Fibroblast of mammary gland (primary cell): Measurements from ENCODE around the gene RPL37.
A peak's percentile ranks its signal among the peaks of the same experiment; 100 is the strongest.

Experiments
- DNase-seq: peaks from one replicate; pipeline ENCODE4 v3.0.0-alpha.2; 2010; ENCODE audit warnings: low read depth
- H3K4me3 ChIP-seq: 2 replicates; pipeline ENCODE4 v1.5.1; 2011; ENCODE audit warnings: low read depth, mild to moderate bottlenecking, low read length, moderate library complexity; ENCODE audit not compliant: control insufficient read depth
- TF ChIP-seq, protein P1 (sequence below): conservative IDR thresholded peaks from 2 replicates; pipeline ENCODE4 v1.5.1; 2011; ENCODE audit warnings: low read depth, low read length, inconsistent platforms; ENCODE audit not compliant: control insufficient read depth, insufficient read depth

The RPL37 gene

DNA sequence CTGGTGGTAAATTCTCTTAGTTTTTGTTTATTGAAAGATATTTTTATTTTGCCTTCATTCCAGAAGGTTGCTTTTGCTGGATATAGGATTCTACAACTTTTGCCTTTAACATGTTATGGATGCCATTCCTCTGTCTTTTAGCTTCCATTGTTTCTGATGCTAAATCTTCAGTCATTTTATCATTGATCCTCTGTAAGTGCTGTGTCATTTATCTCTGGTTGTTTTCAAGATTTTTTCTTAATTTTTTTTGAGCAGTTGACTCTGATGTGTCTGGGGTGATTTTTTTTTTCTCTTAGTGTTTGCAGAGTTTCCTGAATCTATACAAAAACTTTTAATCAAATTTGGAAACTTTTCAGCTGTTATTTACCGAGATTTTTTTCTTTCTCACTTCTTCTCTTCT is 12.5 kb upstream of the RPL37 start:
- TF ChIP-seq, protein P1, sequence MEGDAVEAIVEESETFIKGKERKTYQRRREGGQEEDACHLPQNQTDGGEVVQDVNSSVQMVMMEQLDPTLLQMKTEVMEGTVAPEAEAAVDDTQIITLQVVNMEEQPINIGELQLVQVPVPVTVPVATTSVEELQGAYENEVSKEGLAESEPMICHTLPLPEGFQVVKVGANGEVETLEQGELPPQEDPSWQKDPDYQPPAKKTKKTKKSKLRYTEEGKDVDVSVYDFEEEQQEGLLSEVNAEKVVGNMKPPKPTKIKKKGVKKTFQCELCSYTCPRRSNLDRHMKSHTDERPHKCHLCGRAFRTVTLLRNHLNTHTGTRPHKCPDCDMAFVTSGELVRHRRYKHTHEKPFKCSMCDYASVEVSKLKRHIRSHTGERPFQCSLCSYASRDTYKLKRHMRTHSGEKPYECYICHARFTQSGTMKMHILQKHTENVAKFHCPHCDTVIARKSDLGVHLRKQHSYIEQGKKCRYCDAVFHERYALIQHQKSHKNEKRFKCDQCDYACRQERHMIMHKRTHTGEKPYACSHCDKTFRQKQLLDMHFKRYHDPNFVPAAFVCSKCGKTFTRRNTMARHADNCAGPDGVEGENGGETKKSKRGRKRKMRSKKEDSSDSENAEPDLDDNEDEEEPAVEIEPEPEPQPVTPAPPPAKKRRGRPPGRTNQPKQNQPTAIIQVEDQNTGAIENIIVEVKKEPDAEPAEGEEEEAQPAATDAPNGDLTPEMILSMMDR: no peak
- H3K4me3 ChIP-seq: no peak overlapping the region
- no peak for DNase-seq

GRCh38 chr5:40846371-40846770 is 11.3 kb upstream of the RPL37 start:
- TF ChIP-seq, protein P1: no peak
- no peak overlapping the region for H3K4me3 ChIP-seq
- no peak for DNase-seq

DNA sequence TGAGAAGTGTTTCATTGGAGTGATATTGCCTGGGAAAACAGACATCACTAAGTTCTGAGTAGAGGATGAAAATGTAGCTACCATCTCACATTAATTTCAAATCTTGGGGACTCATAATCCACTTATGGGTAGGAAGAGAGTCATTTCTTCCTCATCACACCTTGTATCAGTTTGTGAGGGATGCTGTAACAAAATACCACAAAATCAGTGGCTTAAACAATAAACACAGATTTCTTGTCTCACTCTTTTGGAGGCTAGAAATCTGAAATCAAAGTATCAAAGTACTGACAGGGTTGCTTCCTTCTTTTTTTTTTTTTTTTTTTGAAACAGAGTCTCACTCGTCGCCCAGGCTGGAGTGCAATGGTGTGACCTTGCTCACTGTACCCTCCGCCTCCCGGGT is 9.5 kb upstream of the RPL37 start:
- no peak overlapping the region for H3K4me3 ChIP-seq
- no peak for DNase-seq
- TF ChIP-seq, protein P1: no peak

GRCh38 chr5:40842351-40842750 is 7.3 kb upstream of the RPL37 start:
- peak; percentile 87 for DNase-seq
- peak overlapping the region; percentile 66 for H3K4me3 ChIP-seq
- TF ChIP-seq, protein P1: no peak

DNA sequence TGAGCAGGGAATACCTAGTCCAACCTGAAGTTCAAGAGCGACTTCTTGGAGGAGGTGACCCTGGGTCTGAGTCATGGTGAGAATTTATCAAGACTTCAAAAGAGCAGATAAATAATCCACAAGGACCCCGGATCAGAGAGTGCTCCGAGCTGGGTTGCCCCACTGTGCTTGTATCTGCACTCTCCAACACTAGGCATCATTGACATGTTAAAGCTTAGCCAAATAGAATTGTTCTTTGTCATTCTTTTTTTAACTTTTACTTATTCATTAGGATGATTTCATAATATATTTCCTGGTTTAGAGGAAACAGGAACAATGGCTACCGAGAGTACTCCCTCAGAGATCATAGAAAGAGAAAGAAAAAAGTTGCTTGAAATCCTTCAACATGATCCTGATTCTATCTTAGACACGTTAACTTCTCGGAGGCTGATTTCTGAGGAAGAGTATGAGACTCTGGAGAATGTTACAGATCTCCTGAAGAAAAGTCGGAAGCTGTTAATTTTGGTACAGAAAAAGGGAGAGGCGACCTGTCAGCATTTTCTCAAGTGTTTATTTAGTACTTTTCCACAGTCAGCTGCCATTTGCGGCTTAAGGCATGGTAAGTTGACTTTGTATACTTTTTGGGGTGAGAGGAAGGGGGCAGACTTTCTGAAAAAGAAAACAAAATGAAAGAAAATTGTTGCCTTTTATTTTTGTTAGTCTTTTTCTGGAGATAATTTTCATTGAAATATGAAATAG is 6.2 kb upstream of the RPL37 start, which contains the start of gene CARD6:
Gene CARD6 (plus strand): TSS at position 300 of the 738 bp plus-strand sequence. CDS start 16 bp downstream, at position 316.
- TF ChIP-seq, protein P1: peak; percentile 15
- peak within 1 kb of the TSS; percentile 66 for H3K4me3 ChIP-seq
- peak; percentile 60 for DNase-seq

DNA sequence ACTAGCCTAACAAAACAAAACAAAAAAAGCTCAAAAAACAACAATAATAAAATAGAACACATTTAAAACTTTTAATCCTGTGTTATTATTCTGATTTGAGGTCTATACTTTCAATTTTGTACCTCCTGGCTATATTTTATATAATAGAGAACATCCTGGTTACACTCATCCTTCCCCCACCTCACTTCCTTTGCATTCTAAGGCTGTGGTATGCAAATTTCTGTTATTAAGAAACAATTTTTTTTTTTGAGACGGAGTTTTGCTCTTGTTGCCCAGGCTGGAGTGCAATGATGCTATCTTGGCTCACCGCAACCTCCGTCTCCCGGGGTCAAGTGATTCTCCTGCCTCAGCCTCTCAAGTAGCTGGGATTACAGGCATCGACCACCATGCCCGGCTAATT is 3.1 kb upstream of the RPL37 start:
- no peak for DNase-seq
- no peak overlapping the region for H3K4me3 ChIP-seq
- TF ChIP-seq, protein P1: no peak
